GM12878 (cell line): ENCODE measurements around the gene BLACAT1. TPM values are rescaled to one million over a fixed set of nuclear protein-coding genes. Genes with fewer than 3 reads are reported as not detected.

ENCODE experiments used
- ATF7 ChIP-seq: fragments of 450-650 bp; IDR thresholded peaks from 2 replicates; pipeline ENCODE4 v1.6.1; 2016; ENCODE audit warnings: low read depth, mild to moderate bottlenecking
- EED ChIP-seq: sonication (generic); IDR thresholded peaks from 2 replicates; pipeline ENCODE4 v1.6.1; 2016; ENCODE audit warnings: antibody characterized with exemption, low read depth
- HDAC2 ChIP-seq: fragments of 200-600 bp; sonication (generic); IDR thresholded peaks from 2 replicates; pipeline ENCODE4 v1.6.1; 2017
- KAT2A ChIP-seq: conservative IDR thresholded peaks from 2 replicates; pipeline ENCODE4 v1.6.1; 2011; ENCODE audit warnings: low read depth, low read length; ENCODE audit not compliant: control insufficient read depth
- POLR2AphosphoS2 ChIP-seq: IDR thresholded peaks from 2 replicates; pipeline ENCODE4 v1.6.1; 2011; ENCODE audit warnings: low read depth, mild to moderate bottlenecking, low read length, improper control_type of control experiment, moderate library complexity
- POLR2AphosphoS5 ChIP-seq: IDR thresholded peaks from 2 replicates; pipeline ENCODE4 v1.6.1; 2011; ENCODE audit warnings: mild to moderate bottlenecking, low read length, inconsistent platforms
- SIN3A ChIP-seq: IDR thresholded peaks from 2 replicates; pipeline ENCODE4 v1.6.1; 2012; ENCODE audit warnings: low read depth, low read length, improper control_type of control experiment
- ZNF622 ChIP-seq: fragments of 450-650 bp; IDR thresholded peaks from 2 replicates; pipeline ENCODE4 v1.6.1; 2017; ENCODE audit warnings: mild to moderate bottlenecking, inconsistent platforms
- polyA plus RNA-seq, 11 experiments: library from polyadenylated mRNA; depleted of rRNA in 4 of 11; unstranded in 6 of 11; stranded (reverse) in 5 of 11; fragments of >200 nt; fragmentation: Nextera tagmentation in 4 of 11; fragmentation: Illumina TruSeq in 1 of 11; extraction: Ambion mirVana in 4 of 11; extraction: Trizol in 1 of 11; gene quantifications; 1 replicate in 1 of 11; 2 replicates in 10 of 11; pipeline versions ENCODE4 v1.2.1 to v1.2.3, GENCODE V29; 2011 to 2016; ENCODE audit warnings: inconsistent platforms in 2 of 11, missing spikeins in 2 of 11, low read depth in 1 of 11
- total RNA-seq, 4 experiments: library from RNA; depleted of rRNA in 3 of 4; stranded (reverse); fragments of >200 nt in 3 of 4; fragmentation: Illumina TruSeq in 1 of 4; extraction: Trizol in 1 of 4; gene quantifications; 2 replicates each; pipeline versions ENCODE4 v1.2.1 to v1.2.3, GENCODE V29; 2013 to 2021
- TF ChIP-seq, protein P1 (sequence below), 3 experiments: IDR thresholded peaks in 2 of 3; conservative IDR thresholded peaks in 1 of 3; 2 replicates each; pipeline ENCODE4 v1.5.1; 2011; ENCODE audit warnings: low read depth in 3 of 3, low read length in 3 of 3, mild to moderate bottlenecking in 3 of 3, control low read depth in 2 of 3, moderate library complexity in 2 of 3, inconsistent platforms in 1 of 3, mixed read lengths in 1 of 3; ENCODE audit not compliant: control insufficient read depth in 2 of 3, insufficient read depth in 1 of 3; ENCODE audit errors: extremely low read depth in 1 of 3
- TF ChIP-seq, protein P2 (sequence below): fragments of 450-650 bp; formaldehyde crosslinking; IDR thresholded peaks from 2 replicates; pipeline ENCODE4 v1.4.0; 2020; ENCODE audit warnings: mild to moderate bottlenecking, moderate library complexity
- TF ChIP-seq, protein P3 (sequence below): fragments of 450-650 bp; formaldehyde crosslinking; IDR thresholded peaks from 2 replicates; pipeline ENCODE4 v1.5.0; 2022; ENCODE audit warnings: mild to moderate bottlenecking, missing genetic modification characterization
- TF ChIP-seq, protein P4 (sequence below): fragments of 450-650 bp; IDR thresholded peaks from 2 replicates; pipeline ENCODE4 v1.6.1; 2017; ENCODE audit warnings: mild to moderate bottlenecking, low read depth, inconsistent platforms; ENCODE audit not compliant: poor library complexity, severe bottlenecking
- TF ChIP-seq, protein P5 (sequence below): IDR thresholded peaks from 2 replicates; pipeline ENCODE4 v1.6.1; 2012; ENCODE audit warnings: low read depth, low read length, improper control_type of control experiment
- TF ChIP-seq, protein P6 (sequence below): fragments of 450-650 bp; conservative IDR thresholded peaks from 2 replicates; pipeline ENCODE4 v1.6.1; 2017; ENCODE audit warnings: mild to moderate bottlenecking, moderate library complexity

The BLACAT1 gene
- total and polyA plus RNA-seq, 10 of the 15 experiments (the other 5 are each of a cell fraction or from before 2014, with no cell fraction given): 0.04 to 1.6 (median 0.15) TPM; not detected in 1

DNA sequence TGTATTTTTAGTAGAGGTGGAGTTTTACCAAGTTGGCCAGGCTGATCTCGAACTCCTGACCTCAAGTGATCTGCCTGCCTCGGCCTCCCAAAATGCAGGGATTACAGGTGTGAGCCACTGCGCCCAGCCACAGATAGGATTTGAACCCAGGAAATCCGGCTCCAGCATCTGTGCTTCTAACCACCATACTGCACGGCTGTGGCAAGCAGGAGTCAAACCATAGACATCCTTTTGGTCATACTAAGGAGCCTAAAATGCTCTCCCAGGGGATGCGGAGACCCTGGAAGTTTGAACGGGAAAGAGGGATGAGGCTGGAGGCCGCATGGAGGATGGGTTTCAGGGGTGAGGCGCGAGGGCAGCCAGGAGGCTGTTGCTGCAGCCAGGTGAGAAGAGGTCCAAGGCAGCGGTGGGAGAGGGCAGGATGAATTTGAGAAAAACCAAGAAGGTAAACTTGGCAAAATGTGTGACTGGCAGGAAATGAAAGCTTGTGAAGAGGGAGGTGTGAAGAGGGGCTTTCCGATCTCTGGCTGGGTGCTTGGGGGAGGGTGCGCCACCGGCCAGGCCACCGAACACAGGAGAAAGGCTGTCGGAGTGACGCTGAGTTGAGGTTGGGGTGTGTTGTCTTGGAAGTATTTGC is 24.6 kb upstream of the BLACAT1 start (continued):
- TF ChIP-seq, protein P1, sequence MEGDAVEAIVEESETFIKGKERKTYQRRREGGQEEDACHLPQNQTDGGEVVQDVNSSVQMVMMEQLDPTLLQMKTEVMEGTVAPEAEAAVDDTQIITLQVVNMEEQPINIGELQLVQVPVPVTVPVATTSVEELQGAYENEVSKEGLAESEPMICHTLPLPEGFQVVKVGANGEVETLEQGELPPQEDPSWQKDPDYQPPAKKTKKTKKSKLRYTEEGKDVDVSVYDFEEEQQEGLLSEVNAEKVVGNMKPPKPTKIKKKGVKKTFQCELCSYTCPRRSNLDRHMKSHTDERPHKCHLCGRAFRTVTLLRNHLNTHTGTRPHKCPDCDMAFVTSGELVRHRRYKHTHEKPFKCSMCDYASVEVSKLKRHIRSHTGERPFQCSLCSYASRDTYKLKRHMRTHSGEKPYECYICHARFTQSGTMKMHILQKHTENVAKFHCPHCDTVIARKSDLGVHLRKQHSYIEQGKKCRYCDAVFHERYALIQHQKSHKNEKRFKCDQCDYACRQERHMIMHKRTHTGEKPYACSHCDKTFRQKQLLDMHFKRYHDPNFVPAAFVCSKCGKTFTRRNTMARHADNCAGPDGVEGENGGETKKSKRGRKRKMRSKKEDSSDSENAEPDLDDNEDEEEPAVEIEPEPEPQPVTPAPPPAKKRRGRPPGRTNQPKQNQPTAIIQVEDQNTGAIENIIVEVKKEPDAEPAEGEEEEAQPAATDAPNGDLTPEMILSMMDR (IDR thresholded peaks at IDR 0.05 in 2 of 3, conservative IDR thresholded peaks at IDR 0.05 in 1 of 3; ENCODE audit: control insufficient read depth in 2 of 3, extremely low read depth in 1 of 3, insufficient read depth in 1 of 3, low read depth in 3 of 3, low read length in 3 of 3): no peak
- TF ChIP-seq POLR2AphosphoS5 (no peak; the same call in 1 of the 2 replicates), SIN3A (no peak), KAT2A (no peak), EED (peak; percentile 85), ZNF622 (no peak), POLR2AphosphoS2 (no peak), HDAC2 (no peak), ATF7 (peak; percentile 49; the same call in 1 of the 2 replicates)
- TF ChIP-seq, protein P2, sequence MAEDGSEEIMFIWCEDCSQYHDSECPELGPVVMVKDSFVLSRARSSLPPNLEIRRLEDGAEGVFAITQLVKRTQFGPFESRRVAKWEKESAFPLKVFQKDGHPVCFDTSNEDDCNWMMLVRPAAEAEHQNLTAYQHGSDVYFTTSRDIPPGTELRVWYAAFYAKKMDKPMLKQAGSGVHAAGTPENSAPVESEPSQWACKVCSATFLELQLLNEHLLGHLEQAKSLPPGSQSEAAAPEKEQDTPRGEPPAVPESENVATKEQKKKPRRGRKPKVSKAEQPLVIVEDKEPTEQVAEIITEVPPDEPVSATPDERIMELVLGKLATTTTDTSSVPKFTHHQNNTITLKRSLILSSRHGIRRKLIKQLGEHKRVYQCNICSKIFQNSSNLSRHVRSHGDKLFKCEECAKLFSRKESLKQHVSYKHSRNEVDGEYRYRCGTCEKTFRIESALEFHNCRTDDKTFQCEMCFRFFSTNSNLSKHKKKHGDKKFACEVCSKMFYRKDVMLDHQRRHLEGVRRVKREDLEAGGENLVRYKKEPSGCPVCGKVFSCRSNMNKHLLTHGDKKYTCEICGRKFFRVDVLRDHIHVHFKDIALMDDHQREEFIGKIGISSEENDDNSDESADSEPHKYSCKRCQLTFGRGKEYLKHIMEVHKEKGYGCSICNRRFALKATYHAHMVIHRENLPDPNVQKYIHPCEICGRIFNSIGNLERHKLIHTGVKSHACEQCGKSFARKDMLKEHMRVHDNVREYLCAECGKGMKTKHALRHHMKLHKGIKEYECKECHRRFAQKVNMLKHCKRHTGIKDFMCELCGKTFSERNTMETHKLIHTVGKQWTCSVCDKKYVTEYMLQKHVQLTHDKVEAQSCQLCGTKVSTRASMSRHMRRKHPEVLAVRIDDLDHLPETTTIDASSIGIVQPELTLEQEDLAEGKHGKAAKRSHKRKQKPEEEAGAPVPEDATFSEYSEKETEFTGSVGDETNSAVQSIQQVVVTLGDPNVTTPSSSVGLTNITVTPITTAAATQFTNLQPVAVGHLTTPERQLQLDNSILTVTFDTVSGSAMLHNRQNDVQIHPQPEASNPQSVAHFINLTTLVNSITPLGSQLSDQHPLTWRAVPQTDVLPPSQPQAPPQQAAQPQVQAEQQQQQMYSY (CRISPR knock-in tag): no peak
- TF ChIP-seq, protein P3, sequence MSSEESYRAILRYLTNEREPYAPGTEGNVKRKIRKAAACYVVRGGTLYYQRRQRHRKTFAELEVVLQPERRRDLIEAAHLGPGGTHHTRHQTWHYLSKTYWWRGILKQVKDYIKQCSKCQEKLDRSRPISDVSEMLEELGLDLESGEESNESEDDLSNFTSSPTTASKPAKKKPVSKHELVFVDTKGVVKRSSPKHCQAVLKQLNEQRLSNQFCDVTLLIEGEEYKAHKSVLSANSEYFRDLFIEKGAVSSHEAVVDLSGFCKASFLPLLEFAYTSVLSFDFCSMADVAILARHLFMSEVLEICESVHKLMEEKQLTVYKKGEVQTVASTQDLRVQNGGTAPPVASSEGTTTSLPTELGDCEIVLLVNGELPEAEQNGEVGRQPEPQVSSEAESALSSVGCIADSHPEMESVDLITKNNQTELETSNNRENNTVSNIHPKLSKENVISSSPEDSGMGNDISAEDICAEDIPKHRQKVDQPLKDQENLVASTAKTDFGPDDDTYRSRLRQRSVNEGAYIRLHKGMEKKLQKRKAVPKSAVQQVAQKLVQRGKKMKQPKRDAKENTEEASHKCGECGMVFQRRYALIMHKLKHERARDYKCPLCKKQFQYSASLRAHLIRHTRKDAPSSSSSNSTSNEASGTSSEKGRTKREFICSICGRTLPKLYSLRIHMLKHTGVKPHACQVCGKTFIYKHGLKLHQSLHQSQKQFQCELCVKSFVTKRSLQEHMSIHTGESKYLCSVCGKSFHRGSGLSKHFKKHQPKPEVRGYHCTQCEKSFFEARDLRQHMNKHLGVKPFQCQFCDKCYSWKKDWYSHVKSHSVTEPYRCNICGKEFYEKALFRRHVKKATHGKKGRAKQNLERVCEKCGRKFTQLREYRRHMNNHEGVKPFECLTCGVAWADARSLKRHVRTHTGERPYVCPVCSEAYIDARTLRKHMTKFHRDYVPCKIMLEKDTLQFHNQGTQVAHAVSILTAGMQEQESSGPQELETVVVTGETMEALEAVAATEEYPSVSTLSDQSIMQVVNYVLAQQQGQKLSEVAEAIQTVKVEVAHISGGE (CRISPR knock-in tag): no peak
- TF ChIP-seq, protein P4, sequence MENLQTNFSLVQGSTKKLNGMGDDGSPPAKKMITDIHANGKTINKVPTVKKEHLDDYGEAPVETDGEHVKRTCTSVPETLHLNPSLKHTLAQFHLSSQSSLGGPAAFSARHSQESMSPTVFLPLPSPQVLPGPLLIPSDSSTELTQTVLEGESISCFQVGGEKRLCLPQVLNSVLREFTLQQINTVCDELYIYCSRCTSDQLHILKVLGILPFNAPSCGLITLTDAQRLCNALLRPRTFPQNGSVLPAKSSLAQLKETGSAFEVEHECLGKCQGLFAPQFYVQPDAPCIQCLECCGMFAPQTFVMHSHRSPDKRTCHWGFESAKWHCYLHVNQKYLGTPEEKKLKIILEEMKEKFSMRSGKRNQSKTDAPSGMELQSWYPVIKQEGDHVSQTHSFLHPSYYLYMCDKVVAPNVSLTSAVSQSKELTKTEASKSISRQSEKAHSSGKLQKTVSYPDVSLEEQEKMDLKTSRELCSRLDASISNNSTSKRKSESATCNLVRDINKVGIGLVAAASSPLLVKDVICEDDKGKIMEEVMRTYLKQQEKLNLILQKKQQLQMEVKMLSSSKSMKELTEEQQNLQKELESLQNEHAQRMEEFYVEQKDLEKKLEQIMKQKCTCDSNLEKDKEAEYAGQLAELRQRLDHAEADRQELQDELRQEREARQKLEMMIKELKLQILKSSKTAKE: no peak
- TF ChIP-seq, protein P5, sequence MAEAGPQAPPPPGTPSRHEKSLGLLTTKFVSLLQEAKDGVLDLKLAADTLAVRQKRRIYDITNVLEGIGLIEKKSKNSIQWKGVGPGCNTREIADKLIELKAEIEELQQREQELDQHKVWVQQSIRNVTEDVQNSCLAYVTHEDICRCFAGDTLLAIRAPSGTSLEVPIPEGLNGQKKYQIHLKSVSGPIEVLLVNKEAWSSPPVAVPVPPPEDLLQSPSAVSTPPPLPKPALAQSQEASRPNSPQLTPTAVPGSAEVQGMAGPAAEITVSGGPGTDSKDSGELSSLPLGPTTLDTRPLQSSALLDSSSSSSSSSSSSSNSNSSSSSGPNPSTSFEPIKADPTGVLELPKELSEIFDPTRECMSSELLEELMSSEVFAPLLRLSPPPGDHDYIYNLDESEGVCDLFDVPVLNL: no peak
- TF ChIP-seq, protein P6, sequence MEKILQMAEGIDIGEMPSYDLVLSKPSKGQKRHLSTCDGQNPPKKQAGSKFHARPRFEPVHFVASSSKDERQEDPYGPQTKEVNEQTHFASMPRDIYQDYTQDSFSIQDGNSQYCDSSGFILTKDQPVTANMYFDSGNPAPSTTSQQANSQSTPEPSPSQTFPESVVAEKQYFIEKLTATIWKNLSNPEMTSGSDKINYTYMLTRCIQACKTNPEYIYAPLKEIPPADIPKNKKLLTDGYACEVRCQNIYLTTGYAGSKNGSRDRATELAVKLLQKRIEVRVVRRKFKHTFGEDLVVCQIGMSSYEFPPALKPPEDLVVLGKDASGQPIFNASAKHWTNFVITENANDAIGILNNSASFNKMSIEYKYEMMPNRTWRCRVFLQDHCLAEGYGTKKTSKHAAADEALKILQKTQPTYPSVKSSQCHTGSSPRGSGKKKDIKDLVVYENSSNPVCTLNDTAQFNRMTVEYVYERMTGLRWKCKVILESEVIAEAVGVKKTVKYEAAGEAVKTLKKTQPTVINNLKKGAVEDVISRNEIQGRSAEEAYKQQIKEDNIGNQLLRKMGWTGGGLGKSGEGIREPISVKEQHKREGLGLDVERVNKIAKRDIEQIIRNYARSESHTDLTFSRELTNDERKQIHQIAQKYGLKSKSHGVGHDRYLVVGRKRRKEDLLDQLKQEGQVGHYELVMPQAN: peak; percentile 32; the same call in 1 of the 2 replicates
